ENCODE data around the gene RNF144B. TPM values are rescaled to one million over a fixed set of nuclear protein-coding genes. Genes with fewer than 3 reads are reported as not detected.
"Not testable (repeated sequence)": the region's sequence is repeated elsewhere in the genome, so short reads cannot be mapped to it uniquely, and the experiment has no call there.

RNF144B gene
- total and polyA plus RNA-seq, 9 donors = 2.7 to 11.7 (median 6.5) TPM

GRCh38 chr6:18389479-18389878 is 2.3 kb downstream of the RNF144B start:
- peaks cover 4% of the 10 kb centered on the region for H3K27me3 ChIP-seq (ENCODE audit: control insufficient read depth, insufficient read depth, low read length)
- H3K27ac ChIP-seq (ENCODE audit: low read length) = no peak overlapping the region
- H3K4me3 ChIP-seq (ENCODE audit: low read length) = no peak overlapping the region
- H3K4me1 ChIP-seq (ENCODE audit: control insufficient read depth, insufficient read depth, low read length) = peaks cover 9% of the 10 kb centered on the region
- no peaks in the 10 kb centered on the region for H3K36me3 ChIP-seq (ENCODE audit: control insufficient read depth, insufficient read depth, low read length)
- no peak for DNase-seq
- no CpG with 5 or more reads among the region's 2 CpGs for WGBS (ENCODE audit: insufficient coverage)
- no peaks in the 10 kb centered on the region for H3K9me3 ChIP-seq (replicated peaks; ENCODE audit: control insufficient read depth, low read depth, low read length)

GRCh38 chr6:18390476-18390875 is 3.3 kb downstream of the RNF144B start:
- H3K4me1 ChIP-seq (ENCODE audit: control insufficient read depth, insufficient read depth, low read length) = peaks cover 9% of the 10 kb centered on the region
- no peak for DNase-seq
- no peak overlapping the region for H3K27ac ChIP-seq (ENCODE audit: low read length)
- H3K36me3 ChIP-seq (ENCODE audit: control insufficient read depth, insufficient read depth, low read length) = no peaks in the 10 kb centered on the region
- no peaks in the 10 kb centered on the region for H3K9me3 ChIP-seq (replicated peaks; ENCODE audit: control insufficient read depth, low read depth, low read length)
- H3K27me3 ChIP-seq (ENCODE audit: control insufficient read depth, insufficient read depth, low read length) = peaks cover 4% of the 10 kb centered on the region
- H3K4me3 ChIP-seq (ENCODE audit: low read length) = no peak overlapping the region
- WGBS (ENCODE audit: insufficient coverage) = no CpG with 5 or more reads among the region's 2 CpGs

GRCh38 chr6:18391023-18391422 is 3.9 kb downstream of the RNF144B start:
- Histone ChIP-seq H3K4me3 (ENCODE audit: low read length) (no peak overlapping the region), H3K36me3 (ENCODE audit: control insufficient read depth, insufficient read depth, low read length) (no peaks in the 10 kb centered on the region), H3K27ac (ENCODE audit: low read length) (no peak overlapping the region), H3K4me1 (ENCODE audit: control insufficient read depth, insufficient read depth, low read length) (peaks cover 9% of the 10 kb centered on the region), H3K27me3 (ENCODE audit: control insufficient read depth, insufficient read depth, low read length) (peaks cover 4% of the 10 kb centered on the region), H3K9me3 (replicated peaks; ENCODE audit: control insufficient read depth, low read depth, low read length) (no peaks in the 10 kb centered on the region)
- 83% methylated on average over 1 of the region's 3 CpGs for WGBS (ENCODE audit: insufficient coverage)
- DNase-seq = no peak

GRCh38 chr6:18392346-18392877 is 5.3 kb downstream of the RNF144B start:
- no peak for DNase-seq
- H3K4me3 ChIP-seq (ENCODE audit: low read length) = no peak overlapping the region
- H3K27ac ChIP-seq (ENCODE audit: low read length) = no peak overlapping the region
- peaks cover 2% of the 10 kb centered on the region for H3K4me1 ChIP-seq (ENCODE audit: control insufficient read depth, insufficient read depth, low read length)
- no peaks in the 10 kb centered on the region for H3K9me3 ChIP-seq (replicated peaks; ENCODE audit: control insufficient read depth, low read depth, low read length)
- no CpG with 5 or more reads among the region's 2 CpGs for WGBS (ENCODE audit: insufficient coverage)
- peaks cover 1% of the 10 kb centered on the region for H3K27me3 ChIP-seq (ENCODE audit: control insufficient read depth, insufficient read depth, low read length)
- H3K36me3 ChIP-seq (ENCODE audit: control insufficient read depth, insufficient read depth, low read length) = no peaks in the 10 kb centered on the region

GRCh38 chr6:18393698-18394097 is 6.5 kb downstream of the RNF144B start:
- H3K4me1 ChIP-seq (ENCODE audit: control insufficient read depth, insufficient read depth, low read length) = no peaks in the 10 kb centered on the region
- no peaks in the 10 kb centered on the region for H3K36me3 ChIP-seq (ENCODE audit: control insufficient read depth, insufficient read depth, low read length)
- no peak overlapping the region for H3K27ac ChIP-seq (ENCODE audit: low read length)
- H3K4me3 ChIP-seq (ENCODE audit: low read length) = no peak overlapping the region
- no CpG with 5 or more reads among the region's 2 CpGs for WGBS (ENCODE audit: insufficient coverage)
- no peaks in the 10 kb centered on the region for H3K27me3 ChIP-seq (ENCODE audit: control insufficient read depth, insufficient read depth, low read length)
- DNase-seq = no peak
- no peaks in the 10 kb centered on the region for H3K9me3 ChIP-seq (replicated peaks; ENCODE audit: control insufficient read depth, low read depth, low read length)

GRCh38 chr6:18395177-18395855 is 8.2 kb downstream of the RNF144B start:
- no peak overlapping the region for H3K4me3 ChIP-seq (ENCODE audit: low read length)
- WGBS (ENCODE audit: insufficient coverage) = 20% methylated on average over 1 of the region's 2 CpGs

GRCh38 chr6:18395856-18396197 is 8.7 kb downstream of the RNF144B start:
- H3K36me3 ChIP-seq (ENCODE audit: control insufficient read depth, insufficient read depth, low read length) = no peaks in the 10 kb centered on the region
- no peak overlapping the region for H3K27ac ChIP-seq (ENCODE audit: low read length)
- no peaks in the 10 kb centered on the region for H3K27me3 ChIP-seq (ENCODE audit: control insufficient read depth, insufficient read depth, low read length)
- no peaks in the 10 kb centered on the region for H3K4me1 ChIP-seq (ENCODE audit: control insufficient read depth, insufficient read depth, low read length)
- H3K9me3 ChIP-seq (replicated peaks; ENCODE audit: control insufficient read depth, low read depth, low read length) = no peaks in the 10 kb centered on the region
- DNase-seq = no peak
- no peak overlapping the region for H3K4me3 ChIP-seq (ENCODE audit: low read length)
- WGBS (ENCODE audit: insufficient coverage) = no CpG with 5 or more reads among the region's 1 CpG

More at GRCh38 chr6:18395177-18395855, 8.2 kb downstream of the RNF144B start:
- H3K9me3 ChIP-seq (replicated peaks; ENCODE audit: control insufficient read depth, low read depth, low read length) = no peaks in the 10 kb centered on the region
- H3K27me3 ChIP-seq (ENCODE audit: control insufficient read depth, insufficient read depth, low read length) = no peaks in the 10 kb centered on the region
- DNase-seq = no peak
- no peaks in the 10 kb centered on the region for H3K36me3 ChIP-seq (ENCODE audit: control insufficient read depth, insufficient read depth, low read length)
- H3K4me1 ChIP-seq (ENCODE audit: control insufficient read depth, insufficient read depth, low read length) = no peaks in the 10 kb centered on the region
- H3K27ac ChIP-seq (ENCODE audit: low read length) = no peak overlapping the region

GRCh38 chr6:18397701-18398100 is 10.6 kb downstream of the RNF144B start:
- no peak overlapping the region for H3K4me3 ChIP-seq (ENCODE audit: low read length)
- no peak overlapping the region for H3K27ac ChIP-seq (ENCODE audit: low read length)
- H3K27me3 ChIP-seq (ENCODE audit: control insufficient read depth, insufficient read depth, low read length) = no peaks in the 10 kb centered on the region
- 86% methylated on average over 3 of the region's 6 CpGs for WGBS (ENCODE audit: insufficient coverage)
- no peaks in the 10 kb centered on the region for H3K4me1 ChIP-seq (ENCODE audit: control insufficient read depth, insufficient read depth, low read length)
- H3K36me3 ChIP-seq (ENCODE audit: control insufficient read depth, insufficient read depth, low read length) = no peaks in the 10 kb centered on the region
- DNase-seq = no peak
- H3K9me3 ChIP-seq (replicated peaks; ENCODE audit: control insufficient read depth, low read depth, low read length) = no peaks in the 10 kb centered on the region

- not testable (repeated sequence) for H3K27ac ChIP-seq (ENCODE audit: low read length)
Observed at GRCh38 chr6:18398225-18398624, 11.1 kb downstream of the RNF144B start.

GRCh38 chr6:18400831-18401446 is 13.8 kb downstream of the RNF144B start:
- no peaks in the 10 kb centered on the region for H3K36me3 ChIP-seq (ENCODE audit: control insufficient read depth, insufficient read depth, low read length)
- DNase-seq = peak; percentile 24
- no CpG with 5 or more reads among the region's 2 CpGs for WGBS (ENCODE audit: insufficient coverage)
- no peak overlapping the region for H3K4me3 ChIP-seq (ENCODE audit: low read length)
- no peaks in the 10 kb centered on the region for H3K4me1 ChIP-seq (ENCODE audit: control insufficient read depth, insufficient read depth, low read length)
- H3K9me3 ChIP-seq (replicated peaks; ENCODE audit: control insufficient read depth, low read depth, low read length) = no peaks in the 10 kb centered on the region
- H3K27ac ChIP-seq (ENCODE audit: low read length) = no peak overlapping the region
- H3K27me3 ChIP-seq (ENCODE audit: control insufficient read depth, insufficient read depth, low read length) = no peaks in the 10 kb centered on the region

More at GRCh38 chr6:18398225-18398624, 11.1 kb downstream of the RNF144B start:
- WGBS (ENCODE audit: insufficient coverage) = 93% methylated on average over 3 of the region's 4 CpGs
- not testable (repeated sequence) for H3K27me3 ChIP-seq (ENCODE audit: control insufficient read depth, insufficient read depth, low read length); DNase-seq; H3K9me3 ChIP-seq (replicated peaks; ENCODE audit: control insufficient read depth, low read depth, low read length); H3K36me3 ChIP-seq (ENCODE audit: control insufficient read depth, insufficient read depth, low read length); H3K4me1 ChIP-seq (ENCODE audit: control insufficient read depth, insufficient read depth, low read length); H3K4me3 ChIP-seq (ENCODE audit: low read length)
